ENCODE results near the gene MSL3.

GRCh38 chrX:11766487-11766886 is 8.4 kb downstream of the MSL3 start:
- TF ChIP-seq CTCF (IDR thresholded peaks at IDR 0.05) (no peak), POLR2A (IDR thresholded peaks at IDR 0.05) (no peak)
